VCaP (cell line): ENCODE results near the gene CCT4.
A peak's percentile ranks its signal among the peaks of the same experiment; 100 is the strongest.
"Not testable (repeated sequence)": the region's sequence is repeated elsewhere in the genome, so short reads cannot be mapped to it uniquely, and the experiment has no call there.

Source experiments
- H3K27ac ChIP-seq: fragments of 450-650 bp; 2 replicates; pipeline ENCODE4 v1.5.1; 2017
- CTCF ChIP-seq: fragments of 450-650 bp; conservative IDR thresholded peaks from 2 replicates; pipeline ENCODE4 v1.5.1; 2017; ENCODE audit warnings: mild to moderate bottlenecking, moderate library complexity

CCT4 gene

GRCh38 chr2:61853086-61853846, 35.2 kb downstream of the CCT4 start:
- peak; percentile 47 for TF ChIP-seq CTCF
- peak overlapping the region; percentile 88 for H3K27ac ChIP-seq

GRCh38 chr2:61851270-61851669, 37.2 kb downstream of the CCT4 start:
- not testable (repeated sequence) for H3K27ac ChIP-seq

GRCh38 chr2:61845320-61845719, 43.1 kb downstream of the CCT4 start:
- no peak for TF ChIP-seq CTCF
- H3K27ac ChIP-seq: no peak overlapping the region

GRCh38 chr2:61841286-61841685, 47.2 kb downstream of the CCT4 start:
- no peak overlapping the region for H3K27ac ChIP-seq
- no peak for TF ChIP-seq CTCF

GRCh38 chr2:61834893-61835292, 53.6 kb downstream of the CCT4 start:
- H3K27ac ChIP-seq: no peak overlapping the region
- no peak for TF ChIP-seq CTCF

- no peak overlapping the region for H3K27ac ChIP-seq
- no peak for TF ChIP-seq CTCF
Observed at GRCh38 chr2:61833971-61834370, 54.5 kb downstream of the CCT4 start.

GRCh38 chr2:61832183-61832841, 56.1 kb downstream of the CCT4 start:
- H3K27ac ChIP-seq: no peak overlapping the region
- no peak for TF ChIP-seq CTCF

- H3K27ac ChIP-seq: no peak overlapping the region
- TF ChIP-seq CTCF: no peak
Observed at GRCh38 chr2:61822255-61822654, 66.2 kb downstream of the CCT4 start.
